ELR (cell line): ENCODE data around the gene RASA3.
"Not testable (repeated sequence)": the region's sequence is repeated elsewhere in the genome, so short reads cannot be mapped to it uniquely, and the experiment has no call there.

Experiments used
- DNase-seq: peaks from one replicate; pipeline ENCODE4 v3.0.0-alpha.2; 2015; ENCODE audit warnings: low read depth

The RASA3 gene

GRCh38 chr13:114100446-114101357 is 31.7 kb downstream of the RASA3 start:
- DNase-seq, result no peak

- DNase-seq, result peak; percentile 71
Observed at GRCh38 chr13:114099918-114100445, 32.4 kb downstream of the RASA3 start.

- DNase-seq, result peak; percentile 93
Observed at GRCh38 chr13:114099191-114099590, 33.2 kb downstream of the RASA3 start.

- DNase-seq, result not testable (repeated sequence)
Observed at GRCh38 chr13:114098689-114099056, 33.8 kb downstream of the RASA3 start.

GRCh38 chr13:114097893-114098688 is 34.3 kb downstream of the RASA3 start:
- no peak for DNase-seq

GRCh38 chr13:114097212-114097892 is 35.1 kb downstream of the RASA3 start:
- no peak for DNase-seq

- no peak for DNase-seq
Observed at GRCh38 chr13:114096811-114097211, 35.6 kb downstream of the RASA3 start.

GRCh38 chr13:114096031-114096485 is 36.4 kb downstream of the RASA3 start:
- DNase-seq, result no peak

- DNase-seq, result no peak
Observed at GRCh38 chr13:114095486-114095885, 36.9 kb downstream of the RASA3 start.

- no peak for DNase-seq
Observed at GRCh38 chr13:114093118-114093517, 39.3 kb downstream of the RASA3 start.

GRCh38 chr13:114092468-114092867 is 40.0 kb downstream of the RASA3 start:
- DNase-seq, result no peak

- no peak for DNase-seq
Observed at GRCh38 chr13:114090476-114090875, 41.9 kb downstream of the RASA3 start.

- DNase-seq, result no peak
Observed at GRCh38 chr13:114089751-114090400, 42.5 kb downstream of the RASA3 start.

GRCh38 chr13:114089341-114089740 is 43.1 kb downstream of the RASA3 start:
- no peak for DNase-seq

- no peak for DNase-seq
Observed at GRCh38 chr13:114088863-114089262, 43.6 kb downstream of the RASA3 start.

- DNase-seq, result no peak
Observed at GRCh38 chr13:114088234-114088633, 44.2 kb downstream of the RASA3 start.

- DNase-seq, result no peak
Observed at GRCh38 chr13:114087430-114087829, 45.0 kb downstream of the RASA3 start.

GRCh38 chr13:114082849-114083645 is 49.4 kb downstream of the RASA3 start:
- DNase-seq, result no peak

- DNase-seq, result no peak
Observed at GRCh38 chr13:114081761-114082681, 50.4 kb downstream of the RASA3 start.
